ENCODE results near the gene CALHM1. TPM values are rescaled to one million over a fixed set of nuclear protein-coding genes. Genes with fewer than 3 reads are reported as not detected.

CALHM1 gene
- total RNA-seq, 1 experiment from 2014 or later = 0.30 TPM

GRCh38 chr10:103500481-103500880 is 41.8 kb upstream of the CALHM1 start:
- H3K9me3 ChIP-seq (ENCODE audit: low read length) = no peaks in the 10 kb centered on the region
- no peaks in the 10 kb centered on the region for H3K9me2 ChIP-seq (replicated peaks; ENCODE audit: insufficient read depth, low read length)
- no peak overlapping the region for H3K4me3 ChIP-seq (ENCODE audit: low read length)
- H3K4me2 ChIP-seq (ENCODE audit: low read depth, low read length, poor library complexity, severe bottlenecking) = no peak overlapping the region
- H3K27me3 ChIP-seq (ENCODE audit: low read length) = no peaks in the 10 kb centered on the region
- no peak overlapping the region for H3K27ac ChIP-seq (ENCODE audit: low read length)
- H3K4me1 ChIP-seq (ENCODE audit: low read length) = no peaks in the 10 kb centered on the region
- no peak for DNase-seq
- 0 out of 2 replicates have a peak, but pooled peaks cover 5% of the 10 kb centered on the region for H4K20me1 ChIP-seq (ENCODE audit: insufficient read depth, low read depth, low read length)
- H3K79me2 ChIP-seq (ENCODE audit: low read length) = no peaks in the 10 kb centered on the region
- no peak overlapping the region for H3K9ac ChIP-seq (ENCODE audit: low read length)
- H2AFZ ChIP-seq (ENCODE audit: low read length) = no peak overlapping the region
- H3K36me3 ChIP-seq (ENCODE audit: insufficient read depth, low read length) = no peaks in the 10 kb centered on the region

DNA sequence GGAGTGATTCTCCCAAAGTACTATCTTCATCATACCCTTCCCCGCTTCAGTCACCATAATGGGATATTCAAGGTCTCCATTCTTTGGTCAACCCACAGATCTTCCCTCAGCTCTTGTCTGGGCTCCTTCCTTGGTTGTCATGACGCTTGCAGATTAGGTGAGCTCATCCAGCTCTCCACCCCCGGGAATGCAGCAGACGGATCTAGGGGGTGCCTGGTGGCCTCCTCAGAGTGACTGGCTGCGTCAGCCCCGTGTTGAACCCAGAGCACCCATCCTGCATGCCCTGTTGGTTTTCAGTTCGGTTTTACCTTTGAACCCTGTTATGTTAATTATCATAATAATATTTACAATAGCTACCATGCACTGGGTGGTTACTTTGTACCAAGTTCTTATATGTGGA is 41.2 kb upstream of the CALHM1 start:
- Histone ChIP-seq H3K9me3 (ENCODE audit: low read length) (no peaks in the 10 kb centered on the region), H2AFZ (ENCODE audit: low read length) (no peak overlapping the region), H3K4me2 (ENCODE audit: low read depth, low read length, poor library complexity, severe bottlenecking) (no peak overlapping the region), H4K20me1 (ENCODE audit: insufficient read depth, low read depth, low read length) (0 out of 2 replicates have a peak, but pooled peaks cover 5% of the 10 kb centered on the region), H3K4me3 (ENCODE audit: low read length) (no peak overlapping the region), H3K79me2 (ENCODE audit: low read length) (no peaks in the 10 kb centered on the region), H3K4me1 (ENCODE audit: low read length) (no peaks in the 10 kb centered on the region), H3K9ac (ENCODE audit: low read length) (no peak overlapping the region), H3K27me3 (ENCODE audit: low read length) (no peaks in the 10 kb centered on the region), H3K36me3 (ENCODE audit: insufficient read depth, low read length) (no peaks in the 10 kb centered on the region), H3K27ac (ENCODE audit: low read length) (no peak overlapping the region), H3K9me2 (replicated peaks; ENCODE audit: insufficient read depth, low read length) (no peaks in the 10 kb centered on the region)
- no peak for DNase-seq

DNA sequence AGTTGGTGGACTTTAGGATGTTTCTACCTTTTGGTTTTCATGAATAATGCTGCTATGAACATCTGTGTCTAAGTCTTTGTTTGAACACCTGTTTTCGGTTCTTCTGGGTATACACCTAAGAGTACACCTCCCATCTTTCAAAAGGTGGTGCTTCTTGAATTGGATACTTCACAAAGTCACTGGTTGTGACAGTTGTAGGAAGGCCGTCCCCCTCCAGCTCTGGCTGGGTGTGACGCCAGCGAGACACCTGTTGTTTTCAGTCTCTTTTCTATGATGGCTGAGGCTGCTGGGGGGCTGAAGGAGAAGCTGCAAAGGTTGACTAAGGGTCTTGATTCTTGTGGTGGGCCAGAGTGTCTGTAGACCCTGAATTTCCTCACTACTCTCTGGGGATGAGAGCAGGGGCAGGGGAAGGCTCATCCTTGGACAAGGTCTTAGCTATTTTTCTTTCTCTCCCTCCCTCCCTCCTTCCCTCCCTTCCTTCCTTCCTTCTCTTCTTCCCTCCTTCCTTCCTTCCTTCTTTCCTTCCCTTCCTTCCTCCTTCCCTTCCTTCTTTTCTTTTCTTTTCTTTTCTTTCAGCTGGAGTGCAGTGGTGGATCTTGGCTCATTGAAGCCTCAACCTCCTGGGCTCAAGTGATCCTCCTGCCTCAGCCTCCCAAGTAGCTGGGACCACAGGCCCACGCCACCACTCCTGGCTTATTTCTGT is 40.4 kb upstream of the CALHM1 start:
- Histone ChIP-seq H4K20me1 (ENCODE audit: insufficient read depth, low read depth, low read length) (0 out of 2 replicates have a peak, but pooled peaks cover 5% of the 10 kb centered on the region), H3K4me1 (ENCODE audit: low read length) (peaks cover 5% of the 10 kb centered on the region), H3K79me2 (ENCODE audit: low read length) (no peaks in the 10 kb centered on the region), H3K9ac (ENCODE audit: low read length) (no peak overlapping the region), H2AFZ (ENCODE audit: low read length) (no peak overlapping the region), H3K27ac (ENCODE audit: low read length) (no peak overlapping the region), H3K36me3 (ENCODE audit: insufficient read depth, low read length) (no peaks in the 10 kb centered on the region), H3K27me3 (ENCODE audit: low read length) (no peaks in the 10 kb centered on the region), H3K9me3 (ENCODE audit: low read length) (no peaks in the 10 kb centered on the region), H3K9me2 (replicated peaks; ENCODE audit: insufficient read depth, low read length) (no peaks in the 10 kb centered on the region), H3K4me3 (ENCODE audit: low read length) (no peak overlapping the region), H3K4me2 (ENCODE audit: low read depth, low read length, poor library complexity, severe bottlenecking) (no peak overlapping the region)
- no peak for DNase-seq

GRCh38 chr10:103497161-103497915 is 38.6 kb upstream of the CALHM1 start:
- no peak for DNase-seq
- Histone ChIP-seq H3K4me3 (ENCODE audit: low read length) (no peak overlapping the region), H3K9ac (ENCODE audit: low read length) (no peak overlapping the region), H3K79me2 (ENCODE audit: low read length) (no peaks in the 10 kb centered on the region), H3K4me1 (ENCODE audit: low read length) (peaks cover 11% of the 10 kb centered on the region), H3K36me3 (ENCODE audit: insufficient read depth, low read length) (no peaks in the 10 kb centered on the region), H3K9me2 (replicated peaks; ENCODE audit: insufficient read depth, low read length) (no peaks in the 10 kb centered on the region), H3K4me2 (ENCODE audit: low read depth, low read length, poor library complexity, severe bottlenecking) (no peak overlapping the region), H3K9me3 (ENCODE audit: low read length) (no peaks in the 10 kb centered on the region), H2AFZ (ENCODE audit: low read length) (no peak overlapping the region), H4K20me1 (ENCODE audit: insufficient read depth, low read depth, low read length) (peaks cover 5% of the 10 kb centered on the region; the same call in 1 of the 2 replicates), H3K27ac (ENCODE audit: low read length) (no peak overlapping the region), H3K27me3 (ENCODE audit: low read length) (no peaks in the 10 kb centered on the region; the same call in 1 of the 2 replicates)

GRCh38 chr10:103495321-103495720 is 36.6 kb upstream of the CALHM1 start:
- Histone ChIP-seq H3K4me1 (ENCODE audit: low read length) (peaks cover 17% of the 10 kb centered on the region), H3K4me2 (ENCODE audit: low read depth, low read length, poor library complexity, severe bottlenecking) (no peak overlapping the region)
- no peak for DNase-seq

GRCh38 chr10:103493916-103494877 is 35.5 kb upstream of the CALHM1 start:
- Histone ChIP-seq H3K9me3 (ENCODE audit: low read length) (no peaks in the 10 kb centered on the region), H4K20me1 (ENCODE audit: insufficient read depth, low read depth, low read length) (peaks cover 5% of the 10 kb centered on the region; the same call in 1 of the 2 replicates), H2AFZ (ENCODE audit: low read length) (peak overlapping the region; percentile 34; the same call in 1 of the 2 replicates), H3K27ac (ENCODE audit: low read length) (no peak overlapping the region), H3K36me3 (ENCODE audit: insufficient read depth, low read length) (no peaks in the 10 kb centered on the region), H3K4me1 (ENCODE audit: low read length) (peaks cover 18% of the 10 kb centered on the region), H3K4me2 (ENCODE audit: low read depth, low read length, poor library complexity, severe bottlenecking) (peak overlapping the region; percentile 82), H3K27me3 (ENCODE audit: low read length) (no peaks in the 10 kb centered on the region; the same call in 1 of the 2 replicates), H3K9me2 (replicated peaks; ENCODE audit: insufficient read depth, low read length) (no peaks in the 10 kb centered on the region), H3K79me2 (ENCODE audit: low read length) (no peaks in the 10 kb centered on the region), H3K4me3 (ENCODE audit: low read length) (peak overlapping the region; percentile 70), H3K9ac (ENCODE audit: low read length) (peak overlapping the region; percentile 56)
- peak; percentile 64 for DNase-seq

More at GRCh38 chr10:103495321-103495720, 36.6 kb upstream of the CALHM1 start:
- Histone ChIP-seq H3K9me2 (replicated peaks; ENCODE audit: insufficient read depth, low read length) (no peaks in the 10 kb centered on the region), H3K27me3 (ENCODE audit: low read length) (no peaks in the 10 kb centered on the region; the same call in 1 of the 2 replicates), H3K36me3 (ENCODE audit: insufficient read depth, low read length) (no peaks in the 10 kb centered on the region), H3K79me2 (ENCODE audit: low read length) (no peaks in the 10 kb centered on the region), H3K4me3 (ENCODE audit: low read length) (no peak overlapping the region), H3K9me3 (ENCODE audit: low read length) (no peaks in the 10 kb centered on the region), H4K20me1 (ENCODE audit: insufficient read depth, low read depth, low read length) (peaks cover 5% of the 10 kb centered on the region; the same call in 1 of the 2 replicates), H3K9ac (ENCODE audit: low read length) (no peak overlapping the region), H2AFZ (ENCODE audit: low read length) (no peak overlapping the region), H3K27ac (ENCODE audit: low read length) (no peak overlapping the region)

DNA sequence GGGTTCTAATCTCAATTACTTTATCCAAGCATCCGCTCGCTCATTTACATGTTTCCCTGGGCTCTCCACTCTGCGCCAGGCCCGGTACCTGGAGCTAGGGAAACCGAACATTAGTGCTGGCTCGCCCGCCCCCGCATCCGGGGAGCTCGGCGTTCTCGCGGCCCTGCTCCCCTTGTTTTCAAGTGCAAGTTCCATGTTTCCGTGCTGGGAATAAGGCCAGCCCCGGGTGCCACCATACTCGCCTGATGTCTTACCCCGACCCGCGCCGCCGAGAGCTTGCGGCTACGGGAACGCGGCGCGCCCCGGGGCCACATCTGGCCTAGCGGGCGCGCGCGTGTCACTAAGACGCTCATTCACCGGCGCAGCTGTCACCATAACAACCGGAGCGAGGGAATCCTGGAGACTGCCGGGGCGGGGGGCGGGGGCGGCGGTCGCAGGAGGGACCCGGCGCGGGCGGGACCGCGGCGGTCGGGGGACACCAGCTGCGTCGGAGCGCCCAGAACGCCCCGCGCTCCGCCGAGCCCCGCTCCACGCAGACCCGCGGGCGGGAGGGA is 34.7 kb upstream of the CALHM1 start, which contains the start of gene NEURL1:
TSS of gene NEURL1 (plus strand) at position 344 of the 554 bp plus-strand sequence. CDS start 683 bp downstream, outside the sequence.
- Histone ChIP-seq H3K9me3 (ENCODE audit: low read length) (no peaks in the 10 kb centered on the region), H3K36me3 (ENCODE audit: insufficient read depth, low read length) (no peaks in the 10 kb centered on the region), H3K9me2 (replicated peaks; ENCODE audit: insufficient read depth, low read length) (no peaks in the 10 kb centered on the region), H3K4me3 (ENCODE audit: low read length) (peak within 1 kb of the TSS; percentile 70), H4K20me1 (ENCODE audit: insufficient read depth, low read depth, low read length) (peaks cover 5% of the 10 kb centered on the region; the same call in 1 of the 2 replicates), H3K27ac (ENCODE audit: low read length) (no peak within 1 kb of the TSS), H3K27me3 (ENCODE audit: low read length) (no peaks in the 10 kb centered on the region; the same call in 1 of the 2 replicates), H3K4me1 (ENCODE audit: low read length) (peaks cover 18% of the 10 kb centered on the region), H3K4me2 (ENCODE audit: low read depth, low read length, poor library complexity, severe bottlenecking) (peak within 1 kb of the TSS; percentile 82), H3K79me2 (ENCODE audit: low read length) (no peaks in the 10 kb centered on the region), H3K9ac (ENCODE audit: low read length) (peak within 1 kb of the TSS; percentile 56), H2AFZ (ENCODE audit: low read length) (peak within 1 kb of the TSS; percentile 34; the same call in 1 of the 2 replicates)
- peak; percentile 63 for DNase-seq

All from Karpas-422 (cell line).